Hepatocyte (in vitro differentiated cells): ENCODE measurements around the gene SRSF7. TPM values are rescaled to one million over a fixed set of nuclear protein-coding genes. Genes with fewer than 3 reads are reported as not detected.
"Not testable (repeated sequence)": the region's sequence is repeated elsewhere in the genome, so short reads cannot be mapped to it uniquely, and the experiment has no call there.

Source experiments
- DNase-seq: peaks from one replicate; pipeline ENCODE4 v3.0.0-alpha.2; 2016; ENCODE audit warnings: low spot score
- H2AFZ ChIP-seq: fragments of 200-600 bp; sonication (generic); 2 replicates; pipeline ENCODE4 v1.6.0; 2016; ENCODE audit warnings: antibody characterized with exemption, mild to moderate bottlenecking
- H3K27ac ChIP-seq: fragments of 200-600 bp; sonication (generic); 2 replicates; pipeline ENCODE4 v1.5.1; 2016; ENCODE audit warnings: mild to moderate bottlenecking
- H3K27me3 ChIP-seq: fragments of 200-600 bp; sonication (generic); 2 replicates; pipeline ENCODE4 v1.6.1; 2016
- H3K36me3 ChIP-seq: fragments of 200-600 bp; sonication (generic); replicated peaks from 2 replicates; pipeline ENCODE4 v1.5.1; 2016; ENCODE audit warnings: low read depth; ENCODE audit not compliant: insufficient read depth
- H3K4me1 ChIP-seq: fragments of 200-600 bp; sonication (generic); 2 replicates; pipeline ENCODE4 v1.5.1; 2016; ENCODE audit warnings: mild to moderate bottlenecking, moderate library complexity; ENCODE audit not compliant: insufficient read depth
- H3K4me2 ChIP-seq: fragments of 200-600 bp; sonication (generic); 2 replicates; pipeline ENCODE4 v1.6.0; 2016
- H3K4me3 ChIP-seq: fragments of 200-600 bp; sonication (generic); 2 replicates; pipeline ENCODE4 v1.5.1; 2016; ENCODE audit warnings: mild to moderate bottlenecking
- H3K79me2 ChIP-seq: fragments of 200-600 bp; sonication (generic); 2 replicates; pipeline ENCODE4 v1.6.0; 2017; ENCODE audit warnings: mild to moderate bottlenecking
- H3K9me2 ChIP-seq: fragments of 200-600 bp; sonication (generic); replicated peaks from 2 replicates; pipeline ENCODE4 v1.6.0; 2017; ENCODE audit warnings: mild to moderate bottlenecking; ENCODE audit not compliant: insufficient read depth
- H3K9me3 ChIP-seq: fragments of 200-600 bp; sonication (generic); 2 replicates; pipeline ENCODE4 v1.5.1; 2016; ENCODE audit warnings: low read depth, mild to moderate bottlenecking
- H4K20me1 ChIP-seq: fragments of 200-600 bp; sonication (generic); 2 replicates; pipeline ENCODE4 v1.6.0; 2016; ENCODE audit warnings: mild to moderate bottlenecking; ENCODE audit not compliant: insufficient read depth, poor library complexity, severe bottlenecking
- EZH2 ChIP-seq: fragments of 200-600 bp; sonication (generic); IDR thresholded peaks from 2 replicates; pipeline ENCODE4 v1.6.1; 2016; ENCODE audit warnings: antibody characterized with exemption, mild to moderate bottlenecking, borderline replicate concordance
- EZH2phosphoT487 ChIP-seq: fragments of 200-600 bp; sonication (generic); IDR thresholded peaks from one replicate; pipeline ENCODE4 v1.6.1; 2018; ENCODE audit warnings: antibody characterized with exemption, mild to moderate bottlenecking, low read depth, moderate library complexity; ENCODE audit not compliant: unreplicated experiment, severe bottlenecking
- WGBS: methylation state at CpG from one replicate; pipeline ENCODE4 v1.1.6; 2016; ENCODE audit warnings: low lambda C conversion rate; ENCODE audit errors: missing lambda C conversion rate; 5-methylcytosine and 5-hydroxymethylcytosine counted together
- polyA plus RNA-seq: library from polyadenylated mRNA; unstranded; fragments of >200 nt; fragmentation: Nextera tagmentation; extraction: Ambion mirVana; gene quantifications from 2 replicates; pipeline ENCODE4 v1.2.1, GENCODE V29; 2016
- total RNA-seq: library from RNA; depleted of rRNA; stranded (reverse); fragments of >200 nt; gene quantifications from 2 replicates; pipeline ENCODE4 v1.2.3, GENCODE V29; 2014
- TF ChIP-seq, protein P1 (sequence below): fragments of 200-600 bp; sonication (generic); IDR thresholded peaks from 2 replicates; pipeline ENCODE4 v1.5.1; 2016; ENCODE audit warnings: antibody characterized with exemption, mild to moderate bottlenecking; ENCODE audit not compliant: poor library complexity

SRSF7 gene
- total and polyA plus RNA-seq, 2 experiments from 2014 or later: 113 to 147 TPM

DNA sequence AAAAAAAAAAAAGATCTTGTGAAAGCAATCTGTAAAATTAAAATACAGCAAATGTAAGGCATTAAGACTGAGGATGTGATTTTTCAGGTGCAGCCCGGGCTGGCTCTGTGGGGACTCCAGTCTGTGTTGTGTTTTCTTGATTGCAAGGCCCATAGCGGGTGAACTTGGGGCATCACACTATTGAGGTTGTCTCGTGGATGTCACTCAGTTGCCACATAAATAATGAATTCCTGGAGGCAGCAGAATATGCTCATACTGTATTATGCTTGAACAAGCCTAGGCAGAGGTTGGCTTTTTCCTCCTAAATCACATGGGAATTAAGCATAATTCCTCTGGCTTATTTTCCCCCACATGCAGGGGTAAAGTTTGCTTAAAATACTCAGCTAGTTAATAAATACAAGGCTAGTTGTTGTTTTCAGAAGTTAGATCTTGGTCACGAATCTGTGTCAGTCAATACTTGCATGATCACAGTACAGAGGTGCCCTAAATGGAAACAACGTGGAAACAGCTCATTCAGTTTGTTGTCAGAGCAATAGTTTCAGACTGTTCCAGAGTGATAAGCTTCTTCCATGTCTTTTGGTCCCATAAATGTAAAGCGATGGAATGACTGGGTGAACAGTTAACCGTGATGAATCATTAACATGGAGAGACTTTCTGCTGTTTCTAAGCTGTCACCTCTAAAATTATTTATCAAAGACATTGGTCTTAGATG, 43.2 kb upstream of the SRSF7 start:
- DNase-seq: peak; percentile 53
- Histone ChIP-seq H3K4me3 (no peak overlapping the region), H2AFZ (no peak overlapping the region), H3K36me3 (no peaks in the 10 kb centered on the region), H3K9me2 (no peaks in the 10 kb centered on the region), H3K79me2 (no peaks in the 10 kb centered on the region), H3K4me1 (peaks cover 13% of the 10 kb centered on the region), H3K9me3 (no peaks in the 10 kb centered on the region), H4K20me1 (no peaks in the 10 kb centered on the region), H3K27me3 (no peaks in the 10 kb centered on the region), H3K27ac (peak overlapping the region; percentile 66), H3K4me2 (peak overlapping the region; percentile 24)
- 63% methylated on average over 7 of the region's 7 CpGs for WGBS
- no peak for TF ChIP-seq EZH2

DNA sequence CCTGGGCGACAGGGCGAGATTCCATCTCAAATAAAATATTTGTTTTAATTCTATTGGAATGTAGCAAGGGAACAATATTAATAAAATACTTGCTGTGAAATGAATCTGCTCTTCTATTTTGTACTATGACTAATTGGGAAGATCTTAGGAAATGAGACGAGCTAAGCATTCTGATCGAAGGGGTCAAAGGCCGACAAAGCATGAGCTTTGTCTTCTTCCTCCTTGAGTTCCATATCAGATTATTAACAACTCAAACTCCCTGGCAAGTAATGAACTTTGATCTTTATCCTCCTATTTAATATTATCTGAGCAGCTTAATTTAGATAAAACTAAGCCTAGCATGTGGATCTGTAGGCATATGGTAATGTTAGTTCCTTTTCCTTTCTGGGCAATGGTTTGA, 42.4 kb upstream of the SRSF7 start:
- Histone ChIP-seq H3K27ac (peak overlapping the region; percentile 66), H3K27me3 (no peaks in the 10 kb centered on the region), H3K9me3 (no peaks in the 10 kb centered on the region), H3K36me3 (no peaks in the 10 kb centered on the region), H3K4me3 (no peak overlapping the region), H3K79me2 (no peaks in the 10 kb centered on the region), H3K4me2 (peak overlapping the region; percentile 24), H2AFZ (no peak overlapping the region), H4K20me1 (no peaks in the 10 kb centered on the region), H3K4me1 (peaks cover 13% of the 10 kb centered on the region), H3K9me2 (no peaks in the 10 kb centered on the region)
- TF ChIP-seq, protein P1, sequence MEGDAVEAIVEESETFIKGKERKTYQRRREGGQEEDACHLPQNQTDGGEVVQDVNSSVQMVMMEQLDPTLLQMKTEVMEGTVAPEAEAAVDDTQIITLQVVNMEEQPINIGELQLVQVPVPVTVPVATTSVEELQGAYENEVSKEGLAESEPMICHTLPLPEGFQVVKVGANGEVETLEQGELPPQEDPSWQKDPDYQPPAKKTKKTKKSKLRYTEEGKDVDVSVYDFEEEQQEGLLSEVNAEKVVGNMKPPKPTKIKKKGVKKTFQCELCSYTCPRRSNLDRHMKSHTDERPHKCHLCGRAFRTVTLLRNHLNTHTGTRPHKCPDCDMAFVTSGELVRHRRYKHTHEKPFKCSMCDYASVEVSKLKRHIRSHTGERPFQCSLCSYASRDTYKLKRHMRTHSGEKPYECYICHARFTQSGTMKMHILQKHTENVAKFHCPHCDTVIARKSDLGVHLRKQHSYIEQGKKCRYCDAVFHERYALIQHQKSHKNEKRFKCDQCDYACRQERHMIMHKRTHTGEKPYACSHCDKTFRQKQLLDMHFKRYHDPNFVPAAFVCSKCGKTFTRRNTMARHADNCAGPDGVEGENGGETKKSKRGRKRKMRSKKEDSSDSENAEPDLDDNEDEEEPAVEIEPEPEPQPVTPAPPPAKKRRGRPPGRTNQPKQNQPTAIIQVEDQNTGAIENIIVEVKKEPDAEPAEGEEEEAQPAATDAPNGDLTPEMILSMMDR: no peak
- TF ChIP-seq EZH2 (no peak), EZH2phosphoT487 (no peak)
- WGBS: 78% methylated on average over 5 of the region's 5 CpGs
- no peak for DNase-seq

DNA sequence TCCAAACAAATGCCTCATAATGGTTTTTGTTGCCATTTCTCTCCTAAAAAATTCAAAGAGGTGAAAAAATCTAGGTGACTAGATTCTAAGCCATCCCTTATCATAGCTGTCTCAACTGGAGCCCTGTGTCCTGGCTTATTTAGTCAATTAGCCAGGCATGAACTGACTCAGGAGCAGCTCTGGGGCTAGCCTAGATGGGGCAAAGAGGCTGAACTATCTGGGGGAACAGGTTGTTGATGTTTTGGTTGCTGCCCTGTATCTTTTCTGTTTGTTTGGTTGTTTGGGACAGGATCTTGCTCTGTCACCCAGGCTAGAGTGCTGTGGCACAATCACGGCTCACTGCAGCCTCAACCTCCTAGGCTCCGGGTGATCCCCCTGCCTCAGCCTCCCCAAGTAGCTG, 41.6 kb upstream of the SRSF7 start:
- no peak overlapping the region for H3K4me3 ChIP-seq
- no peaks in the 10 kb centered on the region for H3K27me3 ChIP-seq
- H3K4me1 ChIP-seq: peaks cover 13% of the 10 kb centered on the region
- TF ChIP-seq, protein P1: no peak
- TF ChIP-seq EZH2 (no peak), EZH2phosphoT487 (no peak)
- no peaks in the 10 kb centered on the region for H3K9me3 ChIP-seq
- H3K79me2 ChIP-seq: no peaks in the 10 kb centered on the region
- peak overlapping the region; percentile 66 for H3K27ac ChIP-seq
- no peaks in the 10 kb centered on the region for H3K36me3 ChIP-seq
- H2AFZ ChIP-seq: no peak overlapping the region
- no peaks in the 10 kb centered on the region for H4K20me1 ChIP-seq
- no peaks in the 10 kb centered on the region for H3K9me2 ChIP-seq
- 50% methylated on average over 2 of the region's 2 CpGs for WGBS
- no peak for DNase-seq
- H3K4me2 ChIP-seq: no peak overlapping the region

DNA sequence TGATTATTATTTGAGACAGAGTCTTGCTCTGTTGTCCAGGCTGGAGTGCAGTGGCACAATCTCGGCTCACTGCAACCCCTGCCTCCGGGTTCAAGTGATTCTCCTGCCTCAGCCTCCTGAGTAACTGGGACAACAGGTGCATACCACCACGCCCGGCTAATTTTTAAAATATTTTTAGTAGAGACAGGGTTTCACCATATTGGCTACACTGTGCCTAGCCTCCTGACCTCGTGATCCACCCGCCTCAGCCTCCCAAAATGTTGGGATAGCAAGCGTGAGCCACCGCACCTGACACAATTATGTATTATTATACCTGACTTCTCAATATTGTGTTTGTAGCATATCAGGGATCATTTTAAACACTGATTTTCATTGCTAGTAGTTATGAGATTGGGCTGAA, 41.2 kb upstream of the SRSF7 start:
- H3K27me3 ChIP-seq, H3K9me2 ChIP-seq, H3K4me3 ChIP-seq, H2AFZ ChIP-seq, H3K27ac ChIP-seq, H3K9me3 ChIP-seq, H3K36me3 ChIP-seq, H3K4me2 ChIP-seq, DNase-seq, H3K79me2 ChIP-seq, H4K20me1 ChIP-seq: not testable (repeated sequence)
- 92% methylated on average over 8 of the region's 8 CpGs for WGBS
- H3K4me1 ChIP-seq: peaks cover 13% of the 10 kb centered on the region
